A549 (cell line): ENCODE measurements around the gene TECPR2. TPM values are rescaled to one million over a fixed set of nuclear protein-coding genes. Genes with fewer than 3 reads are reported as not detected.
A peak's percentile ranks its signal among the peaks of the same experiment; 100 is the strongest.

Source experiments
- ATAC-seq, 2 experiments: fragments of 200-7000 bp in 1 of 2; fragments of >200 bp in 1 of 2; cut with Nextera tagmentation in 1 of 2; cut with Tn5 transposase in 1 of 2; 3 replicates each; pipeline versions ENCODE4 v1.8.0 to v1.9.1; 2018 to 2020; ENCODE audit warnings: mild to moderate bottlenecking in 1 of 2, moderate library complexity in 1 of 2
- CTCF ChIA-PET: fragments of 300-600 bp; sonication (Branson Sonifier 250); formaldehyde crosslinking; extraction: SDS; loops from one replicate; lab custom pipeline; 2021; ENCODE audit warnings: antibody characterized with exemption, inconsistent platforms; lab: Yijun Ruan, JAX
- POLR2A ChIA-PET: fragments of 350-600 bp; formaldehyde crosslinking; extraction: SDS; loops from one replicate; lab custom pipeline; 2021; ENCODE audit warnings: antibody characterized with exemption, inconsistent platforms; lab: Yijun Ruan, JAX
- DNase-seq, 2 experiments: peaks; one replicate each; pipeline versions ENCODE4 v3.0.0 to v3.0.0-alpha.2; 2011 to 2016; ENCODE audit warnings: low read depth in 1 of 2, low spot score in 1 of 2
- FAIRE-seq: peaks from 2 replicates; lab custom pipeline; 2011; peaks lifted over from hg19 to GRCh38; lab: Jason Lieb, UNC
- H3K27ac ChIP-seq, 2 experiments: fragments of >200 bp; sonication (Bioruptor Twin); formaldehyde crosslinking; 3 replicates each; pipeline ENCODE4 v1.5.1; 2016 to 2017
- H3K4me1 ChIP-seq: fragments of >200 bp; sonication (Bioruptor Twin); formaldehyde crosslinking; 3 replicates; pipeline ENCODE4 v1.6.1; 2016
- H3K4me2 ChIP-seq: fragments of >200 bp; sonication (Bioruptor Twin); formaldehyde crosslinking; 3 replicates; pipeline ENCODE4 v1.6.1; 2016
- H3K4me3 ChIP-seq: fragments of >200 bp; sonication (Bioruptor Twin); formaldehyde crosslinking; 3 replicates; pipeline ENCODE4 v1.5.1; 2016
- H3K9me3 ChIP-seq: fragments of >200 bp; sonication (Bioruptor Twin); formaldehyde crosslinking; 3 replicates; pipeline ENCODE4 v1.6.1; 2016
- BCL3 ChIP-seq: fragments of >200 bp; sonication (Bioruptor Twin); formaldehyde crosslinking; IDR thresholded peaks from 3 replicates; pipeline ENCODE4 v1.6.1; 2016
- BHLHE40 ChIP-seq: IDR thresholded peaks from 2 replicates; pipeline ENCODE4 v1.6.1; 2012; ENCODE audit warnings: low read depth, low read length, inconsistent platforms
- CBX2 ChIP-seq: fragments of 200-600 bp; sonication (generic); IDR thresholded peaks from 2 replicates; pipeline ENCODE4 v1.6.1; 2016; ENCODE audit warnings: low read depth, mild to moderate bottlenecking, borderline replicate concordance
- CHD2 ChIP-seq: fragments of 150-350 bp; IDR thresholded peaks from 2 replicates; pipeline ENCODE4 v1.6.1; 2014; ENCODE audit warnings: low read length; ENCODE audit not compliant: partially characterized antibody
- CHD4 ChIP-seq: fragments of 200-600 bp; sonication (generic); IDR thresholded peaks from 2 replicates; pipeline ENCODE4 v1.6.1; 2016; ENCODE audit warnings: antibody characterized with exemption, mild to moderate bottlenecking, borderline replicate concordance
- EHF ChIP-seq: fragments of 250-450 bp; sonication (Bioruptor Pico); IDR thresholded peaks from 2 replicates; pipeline ENCODE4 v1.5.0; 2020; ENCODE audit warnings: mild to moderate bottlenecking
- ELK1 ChIP-seq: fragments of 150-350 bp; IDR thresholded peaks from 2 replicates; pipeline ENCODE4 v1.6.1; 2014; ENCODE audit warnings: low read depth, mild to moderate bottlenecking, low read length
- EP300 ChIP-seq, 2 experiments: fragments of >200 bp; sonication (Bioruptor Twin); formaldehyde crosslinking; IDR thresholded peaks; 2 replicates in 1 of 2; 3 replicates in 1 of 2; pipeline ENCODE4 v1.6.1; 2016 to 2017
- ESRRA ChIP-seq: fragments of 150-350 bp; IDR thresholded peaks from 2 replicates; pipeline ENCODE4 v1.6.1; 2014; ENCODE audit warnings: mild to moderate bottlenecking, low read length, borderline replicate concordance
- FOSL2 ChIP-seq, 2 experiments: fragments of 450-650 bp in 1 of 2; fragments of >200 bp in 1 of 2; sonication (Bioruptor Twin) in 1 of 2; formaldehyde crosslinking; IDR thresholded peaks; 2 replicates each; pipeline versions ENCODE4 v1.5.0 to v1.6.1; 2016 to 2020; ENCODE audit warnings: mild to moderate bottlenecking in 1 of 2, moderate library complexity in 1 of 2
- HEYL ChIP-seq: fragments of 250-450 bp; sonication (Bioruptor Pico); IDR thresholded peaks from 2 replicates; pipeline ENCODE4 v1.8.0; 2021; ENCODE audit warnings: mild to moderate bottlenecking, moderate library complexity
- KDM1A ChIP-seq: fragments of 200-600 bp; sonication (generic); IDR thresholded peaks from 2 replicates; pipeline ENCODE4 v1.6.1; 2016; ENCODE audit warnings: low read depth, mild to moderate bottlenecking
- MYC ChIP-seq: IDR thresholded peaks from 2 replicates; pipeline ENCODE4 v1.6.1; 2012; ENCODE audit warnings: mild to moderate bottlenecking, inconsistent platforms, low read length, improper control_type of control experiment, borderline replicate concordance
- NFE2L2 ChIP-seq: fragments of 150-350 bp; conservative IDR thresholded peaks from 2 replicates; pipeline ENCODE4 v1.6.1; 2014; ENCODE audit warnings: low read length
- RAD21 ChIP-seq, 2 experiments: fragments of >200 bp in 1 of 2; sonication (Bioruptor Twin) in 1 of 2; formaldehyde crosslinking in 1 of 2; IDR thresholded peaks in 1 of 2; conservative IDR thresholded peaks in 1 of 2; 2 replicates in 1 of 2; 3 replicates in 1 of 2; pipeline ENCODE4 v1.6.1; 2012 to 2018; ENCODE audit warnings: inconsistent platforms in 1 of 2
- RARB ChIP-seq: fragments of 250-450 bp; sonication (Bioruptor Pico); IDR thresholded peaks from 2 replicates; pipeline ENCODE4 v1.8.0; 2021; ENCODE audit warnings: mild to moderate bottlenecking, moderate library complexity
- TFCP2L1 ChIP-seq: fragments of 250-450 bp; sonication (Bioruptor Pico); IDR thresholded peaks from 2 replicates; pipeline ENCODE4 v1.5.0; 2021; ENCODE audit warnings: mild to moderate bottlenecking
- ZC3H11A ChIP-seq: fragments of 450-650 bp; IDR thresholded peaks from 2 replicates; pipeline ENCODE4 v1.6.1; 2014; ENCODE audit warnings: antibody characterized with exemption, mild to moderate bottlenecking
- ZFP36 ChIP-seq: fragments of 450-650 bp; IDR thresholded peaks from 2 replicates; pipeline ENCODE4 v1.6.1; 2014; ENCODE audit warnings: borderline replicate concordance; ENCODE audit not compliant: partially characterized antibody
- WGBS: methylation state at CpG from one replicate; pipeline ENCODE4 v1.1.6; 2017; ENCODE audit errors: missing lambda C conversion rate; 5-methylcytosine and 5-hydroxymethylcytosine counted together
- polyA plus RNA-seq, 4 experiments: library from polyadenylated mRNA; depleted of rRNA in 3 of 4; stranded (reverse); fragments of >200 nt; fragmentation: RNase III in 1 of 4; extraction: RNeasy Plus Mini Kit Qiagen cat#74134 plus additional on column Dnase treatment in 1 of 4; gene quantifications; 2 replicates in 3 of 4; 3 replicates in 1 of 4; pipeline ENCODE4 v1.2.3, GENCODE V29; 2011 to 2017
- TF ChIP-seq, protein P1 (sequence below): IDR thresholded peaks from 2 replicates; pipeline ENCODE4 v1.6.1; 2012
- TF ChIP-seq, protein P2 (sequence below): fragments of 250-450 bp; sonication (Bioruptor Pico); IDR thresholded peaks from 2 replicates; pipeline ENCODE4 v1.5.0; 2021; ENCODE audit warnings: mild to moderate bottlenecking, moderate library complexity, borderline replicate concordance

The TECPR2 gene
- polyA plus RNA-seq, 2 of the 4 experiments (the other 2 are of a cell fraction): 5.9 to 7.6 TPM

- WGBS: 93% methylated on average over 2 of the region's 8 CpGs
- H3K4me1 ChIP-seq: no peaks in the 10 kb centered on the region
- no peak overlapping the region for H3K27ac ChIP-seq
- no peaks in the 10 kb centered on the region for H3K9me3 ChIP-seq
- ChIA-PET CTCF (interaction anchor here (1.5 kb wide), 1 partner anchor 10 kb away, joined by 3 read pairs; no protein-coding TSS in a partner anchor), POLR2A (no interaction called here)
- DNase-seq: no peak
- no peak for FAIRE-seq
- TF ChIP-seq, protein P1, sequence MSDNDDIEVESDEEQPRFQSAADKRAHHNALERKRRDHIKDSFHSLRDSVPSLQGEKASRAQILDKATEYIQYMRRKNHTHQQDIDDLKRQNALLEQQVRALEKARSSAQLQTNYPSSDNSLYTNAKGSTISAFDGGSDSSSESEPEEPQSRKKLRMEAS: no peak
- TF ChIP-seq HEYL (CRISPR knock-in tag): no peak
- no peak for TF ChIP-seq EHF
- TF ChIP-seq CHD4: no peak
- no peak for TF ChIP-seq MYC
- no peak for TF ChIP-seq EP300 (IDR thresholded peaks at IDR 0.05)
- TF ChIP-seq ESRRA: no peak
- no peak for TF ChIP-seq CBX2
- TF ChIP-seq, protein P2, sequence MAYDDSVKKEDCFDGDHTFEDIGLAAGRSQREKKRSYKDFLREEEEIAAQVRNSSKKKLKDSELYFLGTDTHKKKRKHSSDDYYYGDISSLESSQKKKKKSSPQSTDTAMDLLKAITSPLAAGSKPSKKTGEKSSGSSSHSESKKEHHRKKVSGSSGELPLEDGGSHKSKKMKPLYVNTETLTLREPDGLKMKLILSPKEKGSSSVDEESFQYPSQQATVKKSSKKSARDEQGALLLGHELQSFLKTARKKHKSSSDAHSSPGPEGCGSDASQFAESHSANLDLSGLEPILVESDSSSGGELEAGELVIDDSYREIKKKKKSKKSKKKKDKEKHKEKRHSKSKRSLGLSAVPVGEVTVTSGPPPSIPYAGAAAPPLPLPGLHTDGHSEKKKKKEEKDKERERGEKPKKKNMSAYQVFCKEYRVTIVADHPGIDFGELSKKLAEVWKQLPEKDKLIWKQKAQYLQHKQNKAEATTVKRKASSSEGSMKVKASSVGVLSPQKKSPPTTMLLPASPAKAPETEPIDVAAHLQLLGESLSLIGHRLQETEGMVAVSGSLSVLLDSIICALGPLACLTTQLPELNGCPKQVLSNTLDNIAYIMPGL: no peak
- no peak for TF ChIP-seq BHLHE40
- TF ChIP-seq CHD2: no peak
- TF ChIP-seq NFE2L2: no peak
- no peak for TF ChIP-seq KDM1A
- TF ChIP-seq ZC3H11A: no peak
- TF ChIP-seq ELK1: no peak
- no peak for TF ChIP-seq BCL3
- no peak for TF ChIP-seq TFCP2L1
- peak; percentile 32 to 35; a peak in 3 of 6 replicates for ATAC-seq
- H3K4me2 ChIP-seq: no peak overlapping the region
- H3K4me3 ChIP-seq: no peak overlapping the region
These were observed 21.2 kb upstream of the TECPR2 start for GRCh38 chr14:102341566-102341965.

DNA sequence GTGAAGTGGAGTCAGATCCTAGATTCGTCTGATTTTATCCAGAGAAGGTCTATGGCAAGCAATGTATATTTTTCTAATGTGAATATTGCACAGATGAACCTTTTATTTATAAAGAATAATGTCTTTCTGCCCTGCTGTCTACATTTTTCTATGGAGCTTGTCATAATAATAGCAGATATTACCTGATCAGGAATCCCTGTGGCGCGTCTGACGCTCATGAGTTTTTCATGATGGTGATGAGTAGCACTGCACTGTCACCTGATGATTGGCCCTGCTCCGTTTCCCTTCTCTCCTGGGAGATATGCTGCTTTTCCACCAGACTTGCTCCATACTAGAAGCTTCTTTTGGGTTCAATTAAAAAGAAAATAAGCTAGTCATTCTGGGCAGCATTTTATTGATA is 20.5 kb upstream of the TECPR2 start:
- no peak overlapping the region for H3K27ac ChIP-seq
- CTCF ChIA-PET: interaction anchor here (0.6 to 1.5 kb wide), 5 partner anchors 11 to 460 kb away, joined by 3 to 4 read pairs (median 3); no protein-coding TSS in a partner anchor
- POLR2A ChIA-PET: no interaction called here
- ATAC-seq: no peak
- no peak for DNase-seq
- no peak for FAIRE-seq
- 90% methylated on average over 5 of the region's 5 CpGs for WGBS
- no peaks in the 10 kb centered on the region for H3K4me1 ChIP-seq
- no peak for TF ChIP-seq RARB (CRISPR knock-in tag)
- TF ChIP-seq FOSL2 (IDR thresholded peaks at IDR 0.05): no peak
- TF ChIP-seq FOSL2 (CRISPR knock-in tag; IDR thresholded peaks at IDR 0.05): no peak
- TF ChIP-seq ZFP36: no peak
- no peak for TF ChIP-seq RAD21 (conservative IDR thresholded peaks at IDR 0.05 in 1 of 2, IDR thresholded peaks at IDR 0.05 in 1 of 2)
- no peak overlapping the region for H3K4me2 ChIP-seq
- no peak overlapping the region for H3K4me3 ChIP-seq
- no peaks in the 10 kb centered on the region for H3K9me3 ChIP-seq
